ENCODE measurements around the gene ARTN.

The ARTN gene

GRCh38 chr1:43910343-43910742 lies 23.3 kb upstream of the ARTN start:
- H3K4me1 ChIP-seq (ENCODE audit: insufficient read depth, low read length, poor library complexity, severe bottlenecking), result no peaks in the 10 kb centered on the region
- no peak overlapping the region for H3K4me2 ChIP-seq (ENCODE audit: low read depth, low read length, poor library complexity, severe bottlenecking)
- no peaks in the 10 kb centered on the region for H3K9me3 ChIP-seq (ENCODE audit: insufficient read depth, low read depth, low read length)
- no peak overlapping the region for H3K4me3 ChIP-seq (ENCODE audit: low read length, poor library complexity, severe bottlenecking)
- no peaks in the 10 kb centered on the region for H3K36me3 ChIP-seq (ENCODE audit: insufficient read depth, low read length)
- H4K20me1 ChIP-seq (ENCODE audit: insufficient read depth, low read length, poor library complexity, severe bottlenecking), result no peaks in the 10 kb centered on the region
- H2AFZ ChIP-seq (ENCODE audit: low read length), result no peak overlapping the region
- no peak overlapping the region for H3K9ac ChIP-seq (ENCODE audit: low read depth, low read length, poor library complexity, severe bottlenecking)
- no peaks in the 10 kb centered on the region; the same call in 1 of the 2 replicates for H3F3A ChIP-seq (ENCODE audit: low read depth)
- no peaks in the 10 kb centered on the region for H3K27me3 ChIP-seq (ENCODE audit: insufficient read depth, low read length, poor library complexity, severe bottlenecking)
- TF ChIP-seq EZH2phosphoT487 (IDR thresholded peaks at IDR 0.05; ENCODE audit: borderline replicate concordance), result no peak
- TF ChIP-seq, protein P1, sequence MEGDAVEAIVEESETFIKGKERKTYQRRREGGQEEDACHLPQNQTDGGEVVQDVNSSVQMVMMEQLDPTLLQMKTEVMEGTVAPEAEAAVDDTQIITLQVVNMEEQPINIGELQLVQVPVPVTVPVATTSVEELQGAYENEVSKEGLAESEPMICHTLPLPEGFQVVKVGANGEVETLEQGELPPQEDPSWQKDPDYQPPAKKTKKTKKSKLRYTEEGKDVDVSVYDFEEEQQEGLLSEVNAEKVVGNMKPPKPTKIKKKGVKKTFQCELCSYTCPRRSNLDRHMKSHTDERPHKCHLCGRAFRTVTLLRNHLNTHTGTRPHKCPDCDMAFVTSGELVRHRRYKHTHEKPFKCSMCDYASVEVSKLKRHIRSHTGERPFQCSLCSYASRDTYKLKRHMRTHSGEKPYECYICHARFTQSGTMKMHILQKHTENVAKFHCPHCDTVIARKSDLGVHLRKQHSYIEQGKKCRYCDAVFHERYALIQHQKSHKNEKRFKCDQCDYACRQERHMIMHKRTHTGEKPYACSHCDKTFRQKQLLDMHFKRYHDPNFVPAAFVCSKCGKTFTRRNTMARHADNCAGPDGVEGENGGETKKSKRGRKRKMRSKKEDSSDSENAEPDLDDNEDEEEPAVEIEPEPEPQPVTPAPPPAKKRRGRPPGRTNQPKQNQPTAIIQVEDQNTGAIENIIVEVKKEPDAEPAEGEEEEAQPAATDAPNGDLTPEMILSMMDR (conservative IDR thresholded peaks at IDR 0.05; ENCODE audit: low read length), result no peak
- H3K9me2 ChIP-seq (replicated peaks; ENCODE audit: low read depth, low read length), result no peaks in the 10 kb centered on the region
- no peaks in the 10 kb centered on the region for H3K79me2 ChIP-seq (ENCODE audit: insufficient read depth, low read length)

- no peak overlapping the region for H3K4me3 ChIP-seq (ENCODE audit: low read length, poor library complexity, severe bottlenecking)
- no peaks in the 10 kb centered on the region for H3K9me2 ChIP-seq (replicated peaks; ENCODE audit: low read depth, low read length)
- no peaks in the 10 kb centered on the region for H3K36me3 ChIP-seq (ENCODE audit: insufficient read depth, low read length)
- TF ChIP-seq EZH2phosphoT487 (IDR thresholded peaks at IDR 0.05; ENCODE audit: borderline replicate concordance), result no peak
- TF ChIP-seq, protein P1 (conservative IDR thresholded peaks at IDR 0.05; ENCODE audit: low read length), result no peak
- H3K4me2 ChIP-seq (ENCODE audit: low read depth, low read length, poor library complexity, severe bottlenecking), result no peak overlapping the region
- H3F3A ChIP-seq (ENCODE audit: low read depth), result no peaks in the 10 kb centered on the region
- no peaks in the 10 kb centered on the region for H4K20me1 ChIP-seq (ENCODE audit: insufficient read depth, low read length, poor library complexity, severe bottlenecking)
- H3K9ac ChIP-seq (ENCODE audit: low read depth, low read length, poor library complexity, severe bottlenecking), result no peak overlapping the region
- no peaks in the 10 kb centered on the region for H3K27me3 ChIP-seq (ENCODE audit: insufficient read depth, low read length, poor library complexity, severe bottlenecking)
- no peak overlapping the region for H2AFZ ChIP-seq (ENCODE audit: low read length)
- H3K79me2 ChIP-seq (ENCODE audit: insufficient read depth, low read length), result no peaks in the 10 kb centered on the region
- H3K4me1 ChIP-seq (ENCODE audit: insufficient read depth, low read length, poor library complexity, severe bottlenecking), result no peaks in the 10 kb centered on the region
- no peaks in the 10 kb centered on the region for H3K9me3 ChIP-seq (ENCODE audit: insufficient read depth, low read depth, low read length)
These were observed 21.0 kb upstream of the ARTN start for GRCh38 chr1:43912607-43913006.

GRCh38 chr1:43913051-43913501 lies 20.5 kb upstream of the ARTN start:
- H2AFZ ChIP-seq (ENCODE audit: low read length), result no peak overlapping the region
- no peak overlapping the region for H3K4me3 ChIP-seq (ENCODE audit: low read length, poor library complexity, severe bottlenecking)
- no peaks in the 10 kb centered on the region for H3K4me1 ChIP-seq (ENCODE audit: insufficient read depth, low read length, poor library complexity, severe bottlenecking)
- H3K9me3 ChIP-seq (ENCODE audit: insufficient read depth, low read depth, low read length), result no peaks in the 10 kb centered on the region
- no peak for TF ChIP-seq EZH2phosphoT487 (IDR thresholded peaks at IDR 0.05; ENCODE audit: borderline replicate concordance)
- TF ChIP-seq, protein P1 (conservative IDR thresholded peaks at IDR 0.05; ENCODE audit: low read length), result no peak
- H3K36me3 ChIP-seq (ENCODE audit: insufficient read depth, low read length), result no peaks in the 10 kb centered on the region
- no peaks in the 10 kb centered on the region for H3F3A ChIP-seq (ENCODE audit: low read depth)
- no peaks in the 10 kb centered on the region for H3K27me3 ChIP-seq (ENCODE audit: insufficient read depth, low read length, poor library complexity, severe bottlenecking)
- H3K9ac ChIP-seq (ENCODE audit: low read depth, low read length, poor library complexity, severe bottlenecking), result no peak overlapping the region
- H3K9me2 ChIP-seq (replicated peaks; ENCODE audit: low read depth, low read length), result no peaks in the 10 kb centered on the region
- no peaks in the 10 kb centered on the region for H4K20me1 ChIP-seq (ENCODE audit: insufficient read depth, low read length, poor library complexity, severe bottlenecking)
- no peak overlapping the region for H3K4me2 ChIP-seq (ENCODE audit: low read depth, low read length, poor library complexity, severe bottlenecking)
- no peaks in the 10 kb centered on the region for H3K79me2 ChIP-seq (ENCODE audit: insufficient read depth, low read length)

Measured in Loucy (cell line).